Heart left ventricle (tissue), 13 donors: ENCODE data around the gene CT47C1.

Source experiments
- POLR2A ChIP-seq, 2 donors: fragments of 450-650 bp; IDR thresholded peaks; one replicate each; pipeline ENCODE4 v1.6.1; 2017; ENCODE audit warnings: antibody characterized with exemption in 2 of 2, mild to moderate bottlenecking in 2 of 2, moderate library complexity in 2 of 2
- TF ChIP-seq, protein P1 (sequence below), 12 donors: fragments of 200-600 bp; sonication (generic) in 4 of 12; IDR thresholded peaks; one replicate each; pipeline versions ENCODE4 v1.5.0 to v1.8.0; 2018 to 2022; ENCODE audit warnings: antibody characterized with exemption in 12 of 12, mild to moderate bottlenecking in 5 of 12
- donor health status: ischemic (EF 13 %, LVEDD 7.1; RV severe dilation, severe dysfunction).
- donor health status: DM: no; HTN: yes; CAD: no.
- donor health status: DM: no; HTN: no; CAD: no.
- donor health status: ischemic (EF 25% LVEDD 6.9; RV normal size, moderate dysfunction).
- donor health status: ischemic (EF 25% LVEDD 5.7; RV mildly dilated, moderate dysfunction).
- donor health status: ischemic (EF 35%, LVEDD 5.7; RV mildly dilated, moderate dysfunction).
- donor health status: nonischemic (EF 11% LVEDD 7.7; RV severe dilation, severe dysfunction).
- donor health status: DM: yes; HTN: yes; CAD: no.
- donor health status: PGD.
- donor health status: ischemic (EF 29% LVEDD 5.4; RV normal size, mild dysfunction).
- donor health status: nonischemic (EF 23%, LVEDD 6.1; RV moderate dilation, normal function).

DNA sequence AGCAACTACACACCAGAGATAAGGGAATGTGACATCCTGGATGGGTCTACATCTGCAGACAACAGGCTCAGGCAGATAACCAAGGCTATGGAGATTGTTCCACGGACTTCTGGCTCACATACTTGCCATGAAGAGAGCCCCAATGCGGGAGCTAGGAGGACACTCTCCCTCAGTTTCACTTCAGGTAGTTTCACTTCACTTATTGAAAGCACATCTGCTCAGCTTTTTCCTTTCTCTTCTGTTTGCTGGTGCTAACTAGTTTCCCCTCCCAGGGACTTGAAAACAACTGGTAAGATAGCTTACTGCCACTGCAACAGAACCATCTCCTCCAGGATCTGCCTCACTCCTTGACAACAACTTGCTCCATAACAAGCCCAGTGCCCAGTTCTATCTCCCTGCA is 1.4 kb upstream of the CT47C1 start:
- TF ChIP-seq POLR2A (IDR thresholded peaks at IDR 0.05) = no peak
- TF ChIP-seq, protein P1, sequence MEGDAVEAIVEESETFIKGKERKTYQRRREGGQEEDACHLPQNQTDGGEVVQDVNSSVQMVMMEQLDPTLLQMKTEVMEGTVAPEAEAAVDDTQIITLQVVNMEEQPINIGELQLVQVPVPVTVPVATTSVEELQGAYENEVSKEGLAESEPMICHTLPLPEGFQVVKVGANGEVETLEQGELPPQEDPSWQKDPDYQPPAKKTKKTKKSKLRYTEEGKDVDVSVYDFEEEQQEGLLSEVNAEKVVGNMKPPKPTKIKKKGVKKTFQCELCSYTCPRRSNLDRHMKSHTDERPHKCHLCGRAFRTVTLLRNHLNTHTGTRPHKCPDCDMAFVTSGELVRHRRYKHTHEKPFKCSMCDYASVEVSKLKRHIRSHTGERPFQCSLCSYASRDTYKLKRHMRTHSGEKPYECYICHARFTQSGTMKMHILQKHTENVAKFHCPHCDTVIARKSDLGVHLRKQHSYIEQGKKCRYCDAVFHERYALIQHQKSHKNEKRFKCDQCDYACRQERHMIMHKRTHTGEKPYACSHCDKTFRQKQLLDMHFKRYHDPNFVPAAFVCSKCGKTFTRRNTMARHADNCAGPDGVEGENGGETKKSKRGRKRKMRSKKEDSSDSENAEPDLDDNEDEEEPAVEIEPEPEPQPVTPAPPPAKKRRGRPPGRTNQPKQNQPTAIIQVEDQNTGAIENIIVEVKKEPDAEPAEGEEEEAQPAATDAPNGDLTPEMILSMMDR (IDR thresholded peaks at IDR 0.05) = no peak
